HCT116 (cell line): Measurements from ENCODE around the gene PINK1. TPM values are rescaled to one million over a fixed set of nuclear protein-coding genes. Genes with fewer than 3 reads are reported as not detected.

Experiments
- ATAC-seq: fragments of 200-7000 bp; cut with Tn5 transposase; 2 replicates; pipeline ENCODE4 v1.9.1; 2020; ENCODE audit warnings: mild to moderate bottlenecking, moderate library complexity
- BruUV-seq: library from RNA; stranded (reverse); fragments of 400-500 nt; replicated peaks from 2 replicates; lab custom pipeline; 2021; lab: Mats Ljungman, UMichigan
- CTCF ChIA-PET: fragments of 300-600 bp; sonication (Branson Sonifier 250); formaldehyde crosslinking; loops from one replicate; lab custom pipeline; 2021; ENCODE audit warnings: antibody characterized with exemption; lab: Charles Lee
- POLR2A ChIA-PET: fragments of 300-600, 350-600 bp; sonication (Branson Sonifier 250); formaldehyde crosslinking; loops from one replicate; lab custom pipeline; 2021; ENCODE audit warnings: antibody characterized with exemption; lab: Charles Lee
- RAD21 ChIA-PET, 2 experiments: fragments of 300-600 bp; sonication (Branson Sonifier 250); formaldehyde crosslinking; loops; one replicate each; lab custom pipeline; 2023; ENCODE audit warnings: low total read pairs in 2 of 2; ENCODE audit not compliant: uncharacterized antibody in 2 of 2, unreplicated experiment in 2 of 2, low non-redundant PET in 1 of 2; lab: Charles Lee
- DNase-seq: peaks from one replicate; pipeline ENCODE4 v3.0.0-alpha.2; 2010; ENCODE audit warnings: low read depth, low spot score
- H2AFZ ChIP-seq: fragments of 200-600 bp; shearing (Covaris generic), sonication (generic); 2 replicates; pipeline ENCODE4 v1.6.1; 2017; ENCODE audit warnings: low read depth, mixed run types, mixed read lengths, antibody characterized with exemption, low read length; ENCODE audit not compliant: poor library complexity, severe bottlenecking
- H3K27ac ChIP-seq: 2 replicates; pipeline ENCODE4 v1.5.1; 2012; ENCODE audit warnings: low read depth, low read length
- H3K27me3 ChIP-seq: fragments of 200-600 bp; sonication (generic); 2 replicates; pipeline ENCODE4 v1.6.1; 2016; ENCODE audit warnings: mixed run types, low read length, mixed read lengths; ENCODE audit not compliant: insufficient read depth
- H3K36me3 ChIP-seq, 2 experiments: fragments of 200-500 bp in 1 of 2; fragments of 200-600 bp in 1 of 2; sonication (Bioruptor generic) in 1 of 2; sonication (generic) in 1 of 2; 2 replicates each; pipeline versions ENCODE4 v1.5.1 to v1.6.1; 2014 to 2016; ENCODE audit warnings: low read length in 2 of 2, inconsistent platforms in 1 of 2, mixed read lengths in 1 of 2, mixed run types in 1 of 2; ENCODE audit not compliant: insufficient read depth in 2 of 2, control insufficient read depth in 1 of 2
- H3K4me1 ChIP-seq, 2 experiments: fragments of 200-600 bp in 1 of 2; sonication (generic) in 1 of 2; 2 replicates each; pipeline versions ENCODE4 v1.5.1 to v1.6.1; 2012 to 2017; ENCODE audit warnings: low read length in 2 of 2, inconsistent platforms in 1 of 2, mild to moderate bottlenecking in 1 of 2, mixed read lengths in 1 of 2, mixed run types in 1 of 2, moderate library complexity in 1 of 2; ENCODE audit not compliant: insufficient read depth in 2 of 2, control insufficient read depth in 1 of 2
- H3K4me2 ChIP-seq: fragments of 200-600 bp; sonication (generic); 2 replicates; pipeline ENCODE4 v1.6.1; 2017; ENCODE audit warnings: mixed run types, low read length, mixed read lengths
- H3K4me3 ChIP-seq, 2 experiments: fragments of 200-600 bp in 1 of 2; sonication (generic) in 1 of 2; replicated peaks in 1 of 2; 2 replicates each; pipeline ENCODE4 v1.5.1; 2011 to 2016; ENCODE audit warnings: low read length in 2 of 2, control low read depth in 1 of 2, low read depth in 1 of 2, mild to moderate bottlenecking in 1 of 2, mixed read lengths in 1 of 2, mixed run types in 1 of 2
- H3K79me2 ChIP-seq: fragments of 200-600 bp; sonication (generic); 2 replicates; pipeline ENCODE4 v1.6.1; 2017; ENCODE audit warnings: mild to moderate bottlenecking, mixed run types, low read length, moderate library complexity, mixed read lengths; ENCODE audit not compliant: insufficient read depth
- H3K9ac ChIP-seq: fragments of 200-600 bp; sonication (generic); 2 replicates; pipeline ENCODE4 v1.6.1; 2016; ENCODE audit warnings: low read length, mixed read lengths
- H3K9me2 ChIP-seq: fragments of 200-600 bp; sonication (generic), shearing (Covaris generic); 2 replicates; pipeline ENCODE4 v1.6.1; 2017; ENCODE audit warnings: mixed run types, mild to moderate bottlenecking, moderate library complexity; ENCODE audit not compliant: insufficient read depth
- H3K9me3 ChIP-seq, 2 experiments: fragments of 200-500 bp in 1 of 2; fragments of 200-600 bp in 1 of 2; sonication (Bioruptor generic) in 1 of 2; sonication (generic) in 1 of 2; 2 replicates each; pipeline ENCODE4 v1.6.1; 2014 to 2017; ENCODE audit warnings: low read length in 2 of 2, mixed read lengths in 2 of 2, inconsistent platforms in 1 of 2, low read depth in 1 of 2, mild to moderate bottlenecking in 1 of 2, mixed run types in 1 of 2, moderate library complexity in 1 of 2; ENCODE audit not compliant: control insufficient read depth in 1 of 2, insufficient read depth in 1 of 2
- H4K20me1 ChIP-seq: fragments of 200-600 bp; sonication (generic), shearing (Covaris generic); 2 replicates; pipeline ENCODE4 v1.6.1; 2017; ENCODE audit warnings: mixed run types, mild to moderate bottlenecking, moderate library complexity; ENCODE audit not compliant: insufficient read depth
- ATF3 ChIP-seq: IDR thresholded peaks from 2 replicates; pipeline ENCODE4 v1.6.1; 2012
- CBX3 ChIP-seq: IDR thresholded peaks from 2 replicates; pipeline ENCODE4 v1.6.1; 2012; ENCODE audit warnings: low read depth
- CTCF ChIP-seq, 3 experiments: fragments of 200-600 bp in 1 of 3; sonication (generic) in 1 of 3; IDR thresholded peaks in 2 of 3; conservative IDR thresholded peaks in 1 of 3; 2 replicates each; pipeline ENCODE4 v1.5.1; 2012 to 2017; ENCODE audit warnings: low read depth in 2 of 3, low read length in 2 of 3, antibody characterized with exemption in 1 of 3, borderline replicate concordance in 1 of 3, control low read depth in 1 of 3, mild to moderate bottlenecking in 1 of 3, mixed read lengths in 1 of 3, mixed run types in 1 of 3, moderate library complexity in 1 of 3; ENCODE audit not compliant: insufficient read depth in 1 of 3
- EGR1 ChIP-seq: IDR thresholded peaks from 2 replicates; pipeline ENCODE4 v1.6.1; 2012; ENCODE audit warnings: low read depth
- EZH2phosphoT487 ChIP-seq: fragments of 200-600 bp; IDR thresholded peaks from 2 replicates; pipeline ENCODE4 v1.6.1; 2018; ENCODE audit warnings: antibody characterized with exemption, borderline replicate concordance
- JUND ChIP-seq: IDR thresholded peaks from 2 replicates; pipeline ENCODE4 v1.6.1; 2012
- POLR2A ChIP-seq: IDR thresholded peaks from 2 replicates; pipeline ENCODE4 v1.7.0; 2011; ENCODE audit warnings: borderline replicate concordance; ENCODE audit not compliant: insufficient read depth, insufficient read length; ENCODE audit errors: extremely low read depth
- RAD21 ChIP-seq: IDR thresholded peaks from 2 replicates; pipeline ENCODE4 v1.6.1; 2012; ENCODE audit warnings: low read depth, mild to moderate bottlenecking
- SIN3A ChIP-seq: IDR thresholded peaks from 2 replicates; pipeline ENCODE4 v1.6.1; 2012; ENCODE audit warnings: low read depth
- ZFX ChIP-seq: fragments of 450-650 bp; IDR thresholded peaks from 2 replicates; pipeline ENCODE4 v1.6.1; 2017
- ZNF274 ChIP-seq: fragments of 200-500 bp; sonication (Bioruptor generic); IDR thresholded peaks from 2 replicates; pipeline ENCODE4 v1.6.1; 2014; ENCODE audit warnings: mild to moderate bottlenecking, low read depth, low read length, inconsistent platforms
- intact Hi-C: fragments of 100-400 bp; cut with micrococcal nuclease; formaldehyde crosslinking; loops from 2 replicates; pipeline ENCODE4 v1.10.0; 2022
- total RNA-seq: library from RNA; stranded (reverse); gene quantifications from one replicate; pipeline ENCODE4 v1.2.1, GENCODE V29; 2021; ENCODE audit not compliant: unreplicated experiment

The PINK1 gene
- total RNA-seq, 1 experiment from 2014 or later = 29.4 TPM

DNA sequence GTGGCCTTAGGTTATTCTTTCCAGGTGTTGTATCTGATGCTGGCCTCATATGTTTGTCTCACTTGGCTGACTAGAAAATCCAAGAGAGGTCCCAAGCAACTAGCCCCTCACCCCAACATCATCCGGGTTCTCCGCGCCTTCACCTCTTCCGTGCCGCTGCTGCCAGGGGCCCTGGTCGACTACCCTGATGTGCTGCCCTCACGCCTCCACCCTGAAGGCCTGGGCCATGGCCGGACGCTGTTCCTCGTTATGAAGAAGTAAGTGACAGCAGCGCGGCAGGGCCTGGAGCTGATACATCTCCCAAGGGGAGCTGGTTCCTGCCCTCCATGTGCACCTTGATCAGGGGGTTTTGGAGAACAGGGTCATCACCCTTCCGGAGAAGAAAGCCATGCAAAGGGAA is 11.2 kb downstream of the PINK1 start:
- H2AFZ ChIP-seq = no peak overlapping the region
- H3K4me1 ChIP-seq = no peaks in the 10 kb centered on the region
- H3K9ac ChIP-seq = no peak overlapping the region
- BruUV-seq = no TSS peak
- H3K9me3 ChIP-seq = no peaks in the 10 kb centered on the region
- ChIA-PET RAD21 (no interaction called here), POLR2A (no interaction called here), CTCF (no interaction called here)
- H4K20me1 ChIP-seq = no peaks in the 10 kb centered on the region
- H3K4me2 ChIP-seq = no peak overlapping the region
- intact Hi-C loops = no loop called here
- DNase-seq (no peak), ATAC-seq (no peak)
- no peaks in the 10 kb centered on the region for H3K9me2 ChIP-seq
- H3K4me3 ChIP-seq = no peak overlapping the region
- H3K79me2 ChIP-seq = no peaks in the 10 kb centered on the region
- peaks cover 3 to 7% of the 10 kb centered on the region in 2 experiments; a peak in 1 of 4 replicates for H3K36me3 ChIP-seq
- no peak overlapping the region for H3K27ac ChIP-seq
- no peaks in the 10 kb centered on the region for H3K27me3 ChIP-seq
- TF ChIP-seq EGR1 (no peak), ATF3 (no peak), CTCF (IDR thresholded peaks at IDR 0.05 in 2 of 3, conservative IDR thresholded peaks at IDR 0.05 in 1 of 3; ENCODE audit: borderline replicate concordance in 1 of 3, insufficient read depth in 1 of 3, low read depth in 2 of 3, low read length in 2 of 3) (no peak), POLR2A (no peak), CBX3 (no peak), EZH2phosphoT487 (no peak), RAD21 (no peak), ZNF274 (no peak), ZFX (no peak), SIN3A (no peak), JUND (no peak)
- TF ChIP-seq, all 23 proteins: peak for 0
